IPS-18c (cell line): ENCODE measurements around the gene GULP1.

ENCODE experiments used
- H3K4me3 ChIP-seq: 2 replicates; pipeline ENCODE4 v1.7.0; 2013; ENCODE audit warnings: low read depth, mild to moderate bottlenecking, low read length, moderate library complexity; ENCODE audit not compliant: insufficient read depth
- H3K9me3 ChIP-seq: one replicate; pipeline ENCODE4 v1.6.1; 2013; ENCODE audit warnings: mild to moderate bottlenecking, low read length, moderate library complexity; ENCODE audit not compliant: control insufficient read depth, insufficient read depth

The GULP1 gene

DNA sequence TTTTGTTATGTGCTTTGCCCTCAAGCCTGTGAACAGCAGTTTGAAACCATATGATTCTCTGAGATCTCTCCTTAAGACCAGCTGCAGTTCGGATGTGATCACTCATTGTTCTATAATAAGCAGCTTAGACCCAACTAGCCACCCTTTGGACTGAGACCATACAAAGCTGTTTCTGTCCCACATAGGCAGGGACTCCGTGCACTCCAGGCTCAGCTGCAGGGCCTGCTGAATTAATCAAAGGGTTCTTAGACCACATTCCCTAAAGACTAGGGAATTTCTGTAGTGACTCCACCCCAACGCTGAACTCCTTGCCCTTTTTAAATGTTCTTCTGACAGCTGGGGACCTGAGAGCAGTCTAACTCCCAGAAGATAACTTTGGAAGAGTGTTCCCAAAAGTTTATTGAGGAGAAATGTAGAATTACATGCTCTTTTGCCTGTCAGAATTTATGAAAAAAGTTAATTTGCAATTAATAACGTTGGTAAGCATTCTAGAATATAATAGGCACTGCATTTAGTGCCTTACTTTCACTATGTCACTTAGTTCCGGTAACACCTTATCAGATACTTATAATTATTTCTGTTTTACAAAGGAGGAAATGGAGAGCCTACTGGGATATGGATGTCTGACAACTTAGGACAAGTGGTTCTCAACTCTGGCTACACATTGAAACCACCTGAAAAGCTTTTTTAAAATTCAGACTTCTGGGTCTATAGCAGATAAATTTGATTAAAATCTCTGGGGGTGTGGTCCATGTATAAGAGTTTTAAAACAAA is 42.3 kb downstream of the GULP1 start:
- no peak overlapping the region for H3K4me3 ChIP-seq

DNA sequence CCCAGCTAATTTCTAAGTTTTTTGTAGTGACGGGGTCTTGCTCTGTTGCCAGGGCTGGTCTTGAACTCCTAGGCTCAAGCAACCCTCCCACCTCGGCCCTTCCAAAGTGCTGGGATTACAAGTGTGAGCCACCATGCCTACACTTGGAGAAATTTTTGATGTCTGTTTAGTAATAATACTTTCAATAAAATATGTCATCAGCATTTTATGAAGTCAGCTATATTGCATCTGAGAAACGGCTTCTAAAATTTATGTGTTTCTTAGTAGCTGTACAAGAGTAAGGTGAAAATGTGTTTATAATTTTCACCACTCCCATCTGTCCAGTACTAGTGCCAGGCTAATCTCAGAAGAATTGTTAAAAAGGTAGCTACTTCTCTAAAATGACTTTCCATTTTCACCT is 46.8 kb downstream of the GULP1 start:
- Histone ChIP-seq H3K9me3 (no peaks in the 10 kb centered on the region), H3K4me3 (no peak overlapping the region)

More for the DNA sequence above, 42.3 kb downstream of the GULP1 start:
- H3K9me3 ChIP-seq = no peaks in the 10 kb centered on the region

DNA sequence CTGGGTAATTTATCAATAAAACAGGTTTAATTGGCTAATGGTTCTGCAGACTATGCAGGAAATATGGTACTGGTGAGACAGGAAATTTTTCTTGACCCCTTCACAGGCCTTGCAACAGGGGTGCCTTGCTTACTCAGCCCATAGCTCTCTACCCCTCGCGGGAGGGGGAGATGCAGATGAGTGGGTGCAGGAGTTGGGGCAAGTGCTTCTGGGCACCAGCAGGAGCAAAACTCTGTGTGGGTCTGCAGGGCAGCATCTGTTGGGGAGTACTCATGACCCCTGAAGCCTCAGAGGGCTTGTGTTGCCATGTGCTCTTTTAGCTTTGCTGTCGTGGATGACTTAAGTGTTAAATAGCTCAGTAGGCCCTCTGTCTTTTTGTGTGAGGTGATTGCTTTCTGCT is 48.6 kb downstream of the GULP1 start:
- no peaks in the 10 kb centered on the region for H3K9me3 ChIP-seq
- H3K4me3 ChIP-seq = no peak overlapping the region

DNA sequence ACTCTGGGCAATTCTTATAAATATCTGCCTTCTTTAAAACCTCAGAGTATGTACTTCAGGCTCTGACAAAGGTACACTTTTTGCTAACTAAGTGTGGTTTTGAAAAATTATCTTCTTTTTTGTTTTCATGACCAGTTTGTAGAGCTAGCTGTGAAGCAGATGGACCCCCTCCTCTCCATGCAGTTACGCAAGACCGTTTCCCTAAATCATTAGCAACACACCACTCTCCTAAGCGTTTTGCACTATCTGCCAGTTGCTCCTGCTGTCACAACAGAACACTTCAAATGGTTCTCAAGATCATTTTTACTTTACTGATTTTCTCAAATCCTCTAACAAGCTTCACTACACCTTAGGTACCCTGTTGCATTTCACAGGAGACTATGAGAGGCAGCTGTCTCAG is 53.3 kb downstream of the GULP1 start:
- no peak overlapping the region for H3K4me3 ChIP-seq
- H3K9me3 ChIP-seq = no peaks in the 10 kb centered on the region

DNA sequence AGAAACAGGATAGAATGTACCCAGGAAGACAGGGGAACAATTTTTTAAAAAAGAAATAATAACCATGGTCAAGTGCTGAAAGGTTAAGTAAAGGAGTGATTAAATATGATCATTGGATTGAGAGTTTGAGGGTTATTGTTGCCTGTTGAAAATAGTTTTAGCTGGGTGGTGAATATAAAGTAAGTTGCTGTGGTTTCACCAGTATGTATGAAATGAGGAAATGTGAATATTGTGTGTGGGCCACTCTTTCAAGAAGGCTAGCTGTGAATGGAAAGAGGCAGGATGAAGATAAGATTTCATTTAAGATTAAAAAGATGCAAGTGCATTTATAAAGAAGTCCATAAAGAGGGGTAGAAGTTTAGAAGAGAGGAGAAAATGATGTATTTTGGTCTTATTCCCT is 53.8 kb downstream of the GULP1 start:
- Histone ChIP-seq H3K4me3 (no peak overlapping the region), H3K9me3 (no peaks in the 10 kb centered on the region)

DNA sequence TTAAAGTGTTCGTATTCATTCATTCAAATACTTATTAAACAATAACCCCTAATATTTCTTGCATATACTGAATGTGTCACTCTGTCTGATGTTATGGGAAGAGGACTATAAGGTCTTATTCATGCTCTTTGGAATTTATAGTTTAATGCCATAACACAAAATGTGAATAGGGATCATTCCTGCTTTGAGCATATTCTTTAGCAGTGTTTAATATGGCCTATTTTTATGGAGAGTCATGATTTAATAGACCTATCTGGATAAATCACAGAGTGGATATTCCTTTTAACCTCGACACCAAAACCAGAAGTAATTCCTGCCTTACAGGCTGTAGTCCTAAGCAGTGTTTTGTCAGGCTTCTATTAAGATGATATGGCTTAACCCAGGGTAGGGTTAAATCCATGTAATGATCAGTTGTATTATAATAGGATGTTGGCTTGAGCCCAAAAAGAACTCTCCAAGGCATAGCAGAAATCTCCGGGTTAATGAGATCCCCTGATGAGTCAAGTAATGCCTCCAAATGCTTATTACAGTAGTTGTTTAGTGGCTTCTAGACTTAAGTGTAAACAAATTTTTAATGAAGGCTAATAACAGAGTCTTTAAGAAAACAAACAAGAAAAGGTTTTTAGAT is 54.3 kb downstream of the GULP1 start:
- Histone ChIP-seq H3K9me3 (no peaks in the 10 kb centered on the region), H3K4me3 (no peak overlapping the region)

DNA sequence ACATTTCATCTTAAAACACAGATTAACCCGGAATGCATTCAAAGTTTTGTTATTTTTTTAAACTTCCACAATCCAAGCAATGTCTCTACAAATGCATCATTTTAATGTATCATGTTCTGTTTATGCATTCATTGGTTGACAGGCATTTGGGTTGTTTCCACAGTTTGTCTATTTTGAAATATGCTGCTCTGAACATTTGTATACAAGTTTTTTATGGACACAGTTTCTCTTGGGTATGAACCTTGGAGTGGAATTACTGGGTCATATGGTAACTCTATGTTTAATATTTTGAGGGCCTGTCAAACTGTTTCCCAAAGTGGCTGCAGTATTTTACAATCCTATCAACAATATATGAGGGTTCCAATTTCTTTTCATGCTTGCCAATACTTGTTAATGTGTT is 57.3 kb downstream of the GULP1 start:
- no peaks in the 10 kb centered on the region for H3K9me3 ChIP-seq
- no peak overlapping the region for H3K4me3 ChIP-seq

DNA sequence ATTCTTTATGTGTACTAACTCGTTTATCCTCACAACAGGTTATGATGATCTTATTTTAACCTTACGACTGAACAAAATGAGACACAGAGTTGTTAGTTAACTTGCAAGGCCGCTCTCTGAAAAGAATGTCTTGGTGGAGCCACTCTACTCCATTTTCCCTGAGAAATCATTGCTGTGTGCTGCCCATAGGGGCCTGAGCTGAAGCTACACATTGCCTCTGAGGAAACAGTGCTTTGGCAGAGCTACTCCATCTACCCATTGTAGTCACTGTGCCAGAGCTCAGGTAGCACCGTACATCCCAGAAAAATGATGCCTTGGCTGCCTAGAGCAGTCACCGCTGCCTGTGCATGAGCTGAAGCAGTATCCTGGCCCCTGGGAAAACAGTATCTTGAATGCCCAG is 61.6 kb downstream of the GULP1 start:
- no peaks in the 10 kb centered on the region for H3K9me3 ChIP-seq
- no peak overlapping the region for H3K4me3 ChIP-seq

DNA sequence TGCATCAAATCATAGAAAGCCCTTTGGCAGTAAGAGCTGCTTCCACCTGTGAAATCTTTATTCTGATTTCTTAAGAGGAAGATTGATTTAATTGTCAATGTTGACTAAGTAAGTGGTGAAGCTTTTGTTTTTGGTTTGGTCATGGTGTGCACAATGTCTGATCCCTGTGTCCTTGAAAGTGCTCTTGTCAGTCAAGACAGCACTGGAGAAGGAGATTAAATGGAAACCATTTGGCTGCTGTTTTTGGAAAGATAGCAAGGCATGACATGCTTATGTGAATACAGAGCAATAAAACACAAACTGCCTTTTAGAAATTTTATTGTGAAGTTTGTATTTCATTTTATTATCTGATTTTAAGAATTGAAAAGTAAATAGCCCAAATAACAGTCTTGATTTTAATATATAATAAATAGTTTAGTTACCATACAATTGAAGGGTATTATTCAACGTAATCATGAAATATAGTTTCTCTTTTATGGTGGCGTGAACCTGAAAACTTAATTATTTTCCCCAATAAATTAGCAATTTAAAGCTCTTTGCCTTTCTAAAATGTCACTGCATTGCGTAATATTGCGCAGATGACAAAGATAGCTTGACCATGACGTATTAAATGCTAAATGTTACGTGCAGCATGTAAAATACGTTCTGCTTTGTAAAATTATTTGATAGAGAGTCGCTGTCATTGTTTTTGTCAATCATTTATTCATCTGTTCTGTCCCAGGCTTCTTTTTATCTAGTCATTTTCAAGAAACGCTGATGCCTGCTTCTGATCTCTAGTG is 69.0 kb downstream of the GULP1 start:
- H3K9me3 ChIP-seq = no peaks in the 10 kb centered on the region
- no peak overlapping the region for H3K4me3 ChIP-seq

DNA sequence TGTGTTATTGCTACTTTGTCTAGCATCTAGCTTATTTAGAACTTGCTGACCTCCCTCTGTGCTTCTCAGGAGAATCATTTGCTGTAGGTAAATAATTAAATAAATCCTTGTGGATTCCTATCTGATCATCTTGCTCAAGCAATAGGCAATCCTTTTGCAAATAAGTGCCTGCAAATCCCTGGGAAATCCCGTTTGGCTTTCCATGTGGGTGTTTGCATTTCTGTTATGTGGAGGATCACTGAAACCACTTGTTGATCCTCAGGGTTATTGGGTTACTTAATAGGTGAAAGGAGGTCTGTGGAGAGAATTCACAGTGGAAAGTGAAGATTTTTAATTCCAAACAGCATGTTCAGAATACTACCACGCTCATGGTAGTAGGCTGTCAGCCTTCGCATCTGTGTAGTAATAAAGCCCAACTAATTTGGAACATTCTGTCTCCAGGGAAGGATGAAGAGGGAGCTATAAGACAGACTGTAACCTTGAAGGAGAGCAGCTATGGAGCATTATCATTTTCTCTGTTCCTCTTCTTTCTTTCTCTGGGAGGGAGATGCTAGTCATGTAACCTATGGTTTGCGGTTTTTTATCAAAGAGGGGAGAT is 72.5 kb downstream of the GULP1 start:
- H3K9me3 ChIP-seq = no peaks in the 10 kb centered on the region
- H3K4me3 ChIP-seq = no peak overlapping the region

DNA sequence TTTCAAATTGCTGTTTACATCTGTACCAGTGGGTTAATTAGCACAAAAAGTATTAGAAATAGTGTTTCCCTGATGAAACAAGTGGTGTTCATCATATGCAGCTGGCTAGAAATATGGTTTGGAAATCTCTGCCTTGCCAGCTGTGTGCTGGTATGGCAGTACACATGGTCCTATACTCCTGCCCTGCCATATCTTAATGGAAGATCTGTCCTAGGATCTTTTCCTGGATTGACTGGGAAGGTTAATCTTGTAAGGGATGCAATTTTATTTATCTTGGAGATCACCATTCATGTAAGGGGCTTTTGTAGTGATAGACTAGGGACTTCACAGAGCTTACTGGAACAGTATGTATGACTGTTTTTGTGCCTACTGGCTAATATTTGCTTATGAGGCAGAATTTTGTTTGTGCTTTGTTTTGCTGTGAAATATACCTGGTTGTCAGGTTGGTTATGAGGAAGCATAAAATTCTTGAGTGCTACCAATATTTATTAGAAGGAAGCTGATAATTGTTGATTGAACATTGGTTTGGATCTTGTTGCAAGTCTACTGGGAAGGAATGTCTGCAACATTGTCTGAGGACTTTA is 73.5 kb downstream of the GULP1 start:
- no peaks in the 10 kb centered on the region for H3K9me3 ChIP-seq
- no peak overlapping the region for H3K4me3 ChIP-seq

DNA sequence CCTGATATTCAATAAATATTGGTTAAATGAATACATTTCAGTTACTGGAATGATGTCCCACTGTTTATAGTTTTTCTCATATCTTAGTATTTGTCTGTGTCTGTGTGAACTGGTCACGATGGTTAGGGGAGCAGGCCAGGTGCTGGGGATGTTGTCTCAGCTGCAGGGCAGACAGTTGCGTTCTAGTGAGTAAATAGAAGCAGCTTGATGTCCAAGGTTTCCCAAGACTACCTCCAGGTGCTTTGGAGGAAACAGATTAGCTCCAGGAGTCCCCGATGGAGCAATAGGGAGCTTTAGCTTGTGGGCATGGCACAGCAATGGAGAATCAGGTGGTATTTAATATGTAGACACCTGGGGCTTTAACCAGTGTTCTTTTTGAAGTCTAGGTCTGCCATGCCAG is 75.5 kb downstream of the GULP1 start:
- no peak overlapping the region for H3K4me3 ChIP-seq

DNA sequence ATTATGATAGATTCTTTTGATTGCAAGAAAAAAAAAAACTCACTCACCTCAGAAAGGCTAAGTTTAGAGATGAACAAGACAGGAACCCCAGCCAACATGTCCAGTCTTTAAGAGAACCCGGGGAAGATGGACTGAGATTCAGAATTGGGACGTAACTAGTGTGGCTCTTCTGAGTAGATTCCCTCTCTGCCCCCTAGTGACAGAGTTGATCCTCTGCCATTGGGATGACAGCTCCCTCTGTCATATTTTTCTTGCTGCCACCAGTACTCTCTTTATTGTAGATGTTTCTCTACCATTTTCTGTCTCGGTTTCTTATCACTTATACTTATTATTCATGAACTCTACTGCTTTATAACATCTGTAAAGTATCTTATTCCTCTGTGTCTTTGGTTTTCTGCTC is 77.7 kb downstream of the GULP1 start:
- Histone ChIP-seq H3K4me3 (no peak overlapping the region), H3K9me3 (no peaks in the 10 kb centered on the region)

More for the DNA sequence above, 75.5 kb downstream of the GULP1 start:
- no peaks in the 10 kb centered on the region for H3K9me3 ChIP-seq

DNA sequence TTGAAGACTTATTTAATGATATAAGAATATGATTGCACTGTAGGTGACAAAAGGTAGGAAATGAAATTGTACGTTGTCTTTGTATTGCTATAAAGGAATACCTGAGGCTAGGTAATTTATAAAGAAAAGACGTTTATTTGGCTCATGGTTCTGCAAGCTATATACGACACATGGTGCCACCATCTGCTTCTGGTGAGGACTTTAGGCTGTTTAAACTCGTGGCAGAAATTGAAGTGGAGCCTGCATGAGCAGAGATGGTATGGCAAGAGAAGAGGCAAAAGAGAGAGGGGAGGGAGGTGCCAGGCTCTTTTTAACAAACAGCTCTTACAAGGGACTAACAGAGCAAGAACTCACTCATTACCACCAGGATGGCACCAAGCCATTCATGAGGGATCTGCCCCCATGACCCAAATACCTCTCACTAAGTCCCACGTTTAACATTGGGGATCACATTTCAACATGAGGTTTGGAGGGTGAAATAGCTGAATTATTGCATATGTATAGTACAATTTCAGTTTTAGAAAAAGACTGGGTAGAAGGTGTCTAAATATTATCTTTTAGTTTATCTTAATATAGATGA is 86.8 kb downstream of the GULP1 start:
- H3K4me3 ChIP-seq = no peak overlapping the region
- H3K9me3 ChIP-seq = no peaks in the 10 kb centered on the region

DNA sequence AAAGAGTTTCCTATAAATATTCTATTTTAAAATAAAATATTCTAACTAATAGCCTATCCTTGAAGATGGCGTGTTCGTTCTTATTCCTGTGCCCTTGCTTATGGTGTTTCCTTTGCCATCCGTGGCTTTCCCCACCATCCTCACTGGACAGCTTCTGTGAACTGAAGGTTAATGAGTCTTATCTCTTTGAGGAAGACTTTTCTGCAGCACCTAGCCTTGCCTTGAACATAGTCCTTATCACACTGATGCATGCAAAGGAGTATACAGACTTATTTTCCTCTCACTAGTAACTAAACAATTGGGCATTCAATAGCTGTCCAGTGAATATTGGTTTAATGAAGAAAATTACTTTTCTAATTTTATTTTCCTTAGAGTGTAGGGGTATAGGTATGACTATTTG is 88.1 kb downstream of the GULP1 start:
- H3K9me3 ChIP-seq = peaks cover 8% of the 10 kb centered on the region
- H3K4me3 ChIP-seq = no peak overlapping the region

DNA sequence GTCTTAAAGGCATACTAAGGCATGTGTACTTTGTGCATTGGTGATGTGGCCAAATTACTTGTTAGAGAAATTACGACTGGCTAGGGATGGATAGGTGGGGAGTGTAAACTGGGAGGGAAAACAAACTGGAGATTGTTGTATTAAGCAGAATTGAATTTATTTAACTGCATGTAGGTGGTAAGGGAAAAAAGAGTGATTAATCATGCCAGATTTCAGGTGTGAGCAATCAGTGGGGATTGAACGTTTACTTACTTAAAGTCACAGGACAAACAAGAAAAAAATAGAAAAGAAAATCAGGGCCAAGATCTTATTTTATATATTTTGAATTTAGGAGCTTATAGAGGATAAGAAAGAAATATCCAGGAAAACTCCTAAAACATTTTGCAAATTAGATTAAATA is 88.6 kb downstream of the GULP1 start:
- H3K9me3 ChIP-seq = peaks cover 14% of the 10 kb centered on the region
- no peak overlapping the region for H3K4me3 ChIP-seq

DNA sequence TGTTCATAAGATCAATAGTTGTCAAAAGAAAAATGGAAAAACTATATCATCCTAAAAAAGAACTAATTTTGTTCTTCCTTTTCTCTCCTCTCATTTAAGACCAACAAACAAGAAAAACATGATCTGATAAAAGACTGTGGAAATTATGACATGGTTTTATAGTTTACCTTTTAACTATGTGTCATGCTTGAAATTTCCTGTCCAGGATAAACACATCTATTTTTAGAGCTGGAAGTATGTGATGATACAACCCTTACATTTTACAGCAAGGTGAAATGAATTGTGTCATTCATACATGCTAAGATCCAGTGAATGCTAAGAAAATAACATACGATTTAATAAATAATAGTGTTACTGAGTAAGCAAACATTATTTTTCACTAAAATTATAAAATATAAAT is 89.9 kb downstream of the GULP1 start:
- Histone ChIP-seq H3K9me3 (peaks cover 17% of the 10 kb centered on the region), H3K4me3 (no peak overlapping the region)
